ENCODE data around the gene ACP2.

DNA sequence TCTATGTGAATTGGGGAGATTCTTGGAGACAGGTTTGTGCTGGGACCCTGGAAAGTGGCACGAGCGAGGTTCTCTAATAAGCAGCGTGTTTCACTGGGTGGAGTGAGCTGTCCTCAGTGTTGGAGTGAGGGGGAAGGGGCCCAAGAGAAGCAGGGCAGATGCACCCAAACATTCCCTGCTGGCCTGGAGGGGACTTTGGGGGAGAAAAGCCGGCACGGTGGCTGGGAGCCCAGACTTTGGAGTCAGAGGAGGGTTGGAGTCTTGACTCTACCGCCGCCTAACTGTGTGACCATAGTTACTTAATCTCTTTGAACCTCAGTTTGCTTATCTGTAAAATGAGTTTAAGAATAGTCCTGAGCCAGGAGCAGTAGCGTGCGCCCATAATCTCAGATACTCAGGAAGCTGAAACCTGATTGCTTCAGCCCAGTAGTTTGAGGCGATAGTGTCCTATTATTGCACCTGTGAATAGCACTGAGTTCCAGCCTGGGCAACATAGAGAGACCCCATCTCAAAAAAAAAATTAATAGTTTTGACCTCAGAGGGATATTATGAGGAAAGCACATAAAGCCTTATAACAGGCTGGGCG lies 9.8 kb upstream of the ACP2 start:
- TF ChIP-seq, protein P1, sequence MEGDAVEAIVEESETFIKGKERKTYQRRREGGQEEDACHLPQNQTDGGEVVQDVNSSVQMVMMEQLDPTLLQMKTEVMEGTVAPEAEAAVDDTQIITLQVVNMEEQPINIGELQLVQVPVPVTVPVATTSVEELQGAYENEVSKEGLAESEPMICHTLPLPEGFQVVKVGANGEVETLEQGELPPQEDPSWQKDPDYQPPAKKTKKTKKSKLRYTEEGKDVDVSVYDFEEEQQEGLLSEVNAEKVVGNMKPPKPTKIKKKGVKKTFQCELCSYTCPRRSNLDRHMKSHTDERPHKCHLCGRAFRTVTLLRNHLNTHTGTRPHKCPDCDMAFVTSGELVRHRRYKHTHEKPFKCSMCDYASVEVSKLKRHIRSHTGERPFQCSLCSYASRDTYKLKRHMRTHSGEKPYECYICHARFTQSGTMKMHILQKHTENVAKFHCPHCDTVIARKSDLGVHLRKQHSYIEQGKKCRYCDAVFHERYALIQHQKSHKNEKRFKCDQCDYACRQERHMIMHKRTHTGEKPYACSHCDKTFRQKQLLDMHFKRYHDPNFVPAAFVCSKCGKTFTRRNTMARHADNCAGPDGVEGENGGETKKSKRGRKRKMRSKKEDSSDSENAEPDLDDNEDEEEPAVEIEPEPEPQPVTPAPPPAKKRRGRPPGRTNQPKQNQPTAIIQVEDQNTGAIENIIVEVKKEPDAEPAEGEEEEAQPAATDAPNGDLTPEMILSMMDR (conservative IDR thresholded peaks at IDR 0.05; ENCODE audit: low read length), result no peak
- no peak for TF ChIP-seq EZH2phosphoT487 (IDR thresholded peaks at IDR 0.05; ENCODE audit: borderline replicate concordance, low read depth, low read length)

Data from OCI-LY7 (cell line).